Measurements from ENCODE around the gene KCNT1.

DNA sequence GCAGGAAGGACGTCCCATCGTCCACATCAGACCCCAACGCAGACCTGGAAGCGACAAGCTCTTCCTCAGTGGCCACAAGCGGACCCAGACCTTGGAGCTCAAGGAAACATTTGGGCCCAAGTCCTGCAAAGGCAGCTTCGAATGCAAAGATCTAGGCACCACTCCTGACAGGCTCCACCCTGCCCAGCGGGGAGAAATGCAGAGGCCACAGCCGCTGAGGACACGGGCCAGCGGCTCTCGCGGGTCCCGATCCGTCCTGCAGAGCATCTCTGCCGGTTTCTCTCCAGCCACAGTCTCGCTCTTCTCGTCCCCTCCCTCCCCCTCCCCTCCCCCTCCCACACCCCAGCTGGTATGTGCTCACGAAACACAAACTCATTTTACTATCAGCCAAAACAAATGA, 7.6 kb upstream of the KCNT1 start:
- TF ChIP-seq, protein P1, sequence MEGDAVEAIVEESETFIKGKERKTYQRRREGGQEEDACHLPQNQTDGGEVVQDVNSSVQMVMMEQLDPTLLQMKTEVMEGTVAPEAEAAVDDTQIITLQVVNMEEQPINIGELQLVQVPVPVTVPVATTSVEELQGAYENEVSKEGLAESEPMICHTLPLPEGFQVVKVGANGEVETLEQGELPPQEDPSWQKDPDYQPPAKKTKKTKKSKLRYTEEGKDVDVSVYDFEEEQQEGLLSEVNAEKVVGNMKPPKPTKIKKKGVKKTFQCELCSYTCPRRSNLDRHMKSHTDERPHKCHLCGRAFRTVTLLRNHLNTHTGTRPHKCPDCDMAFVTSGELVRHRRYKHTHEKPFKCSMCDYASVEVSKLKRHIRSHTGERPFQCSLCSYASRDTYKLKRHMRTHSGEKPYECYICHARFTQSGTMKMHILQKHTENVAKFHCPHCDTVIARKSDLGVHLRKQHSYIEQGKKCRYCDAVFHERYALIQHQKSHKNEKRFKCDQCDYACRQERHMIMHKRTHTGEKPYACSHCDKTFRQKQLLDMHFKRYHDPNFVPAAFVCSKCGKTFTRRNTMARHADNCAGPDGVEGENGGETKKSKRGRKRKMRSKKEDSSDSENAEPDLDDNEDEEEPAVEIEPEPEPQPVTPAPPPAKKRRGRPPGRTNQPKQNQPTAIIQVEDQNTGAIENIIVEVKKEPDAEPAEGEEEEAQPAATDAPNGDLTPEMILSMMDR (IDR thresholded peaks at IDR 0.05; ENCODE audit: extremely low read depth in 1 of 2, insufficient read depth in 1 of 2, low read depth in 1 of 2, low read length in 2 of 2) = no peak
- TF ChIP-seq, protein P2, sequence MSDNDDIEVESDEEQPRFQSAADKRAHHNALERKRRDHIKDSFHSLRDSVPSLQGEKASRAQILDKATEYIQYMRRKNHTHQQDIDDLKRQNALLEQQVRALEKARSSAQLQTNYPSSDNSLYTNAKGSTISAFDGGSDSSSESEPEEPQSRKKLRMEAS (IDR thresholded peaks at IDR 0.05; ENCODE audit: insufficient read depth, insufficient read length) = no peak
- TF ChIP-seq POLR2AphosphoS5 (IDR thresholded peaks at IDR 0.05; ENCODE audit: insufficient read depth, low read depth, low read length) (no peak), EZH2 (IDR thresholded peaks at IDR 0.05; ENCODE audit: borderline replicate concordance, low read depth, low read length, severe bottlenecking) (no peak), GATA2 (IDR thresholded peaks at IDR 0.05; ENCODE audit: insufficient read depth, insufficient read length, low read depth, low read length) (no peak), POLR2A (IDR thresholded peaks at IDR 0.05; ENCODE audit: low read depth, low read length) (no peak), FOS (IDR thresholded peaks at IDR 0.05; ENCODE audit: borderline replicate concordance, insufficient read depth, low read length) (no peak), JUN (IDR thresholded peaks at IDR 0.05; ENCODE audit: borderline replicate concordance, insufficient read depth, insufficient read length, low read depth) (no peak), MYC (IDR thresholded peaks at IDR 0.05; ENCODE audit: low read depth, low read length) (no peak)
